ENCODE results near the gene PRKG1. TPM values are rescaled to one million over a fixed set of nuclear protein-coding genes. Genes with fewer than 3 reads are reported as not detected.

PRKG1 gene
- not detected in 2 replicates for total RNA-seq

GRCh38 chr10:51074238-51075028 lies at the start of gene PRKG1:
Gene PRKG1, plus strand, starts transcription at chr10:51074487.
- intact Hi-C loops (cut with micrococcal nuclease): no loop called here

DNA sequence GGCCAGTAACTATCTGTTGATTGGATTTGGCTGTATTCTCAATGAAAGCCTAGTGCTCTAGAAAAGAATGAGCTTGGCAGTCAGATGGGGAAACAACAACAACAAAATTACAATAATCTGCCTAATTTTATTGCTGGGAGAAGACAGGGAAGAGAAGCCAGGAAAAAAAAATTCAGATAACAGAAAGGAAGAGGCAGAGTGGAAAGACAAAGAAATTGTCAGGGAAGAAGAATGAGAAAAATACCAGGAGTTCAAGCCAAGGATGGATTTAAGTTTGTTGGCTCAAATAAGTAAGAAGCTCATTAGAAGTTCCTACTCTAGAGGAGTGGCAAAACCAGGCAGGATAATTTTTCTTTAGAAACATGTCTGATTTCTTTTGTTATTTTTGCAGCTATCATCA lies 45.9 kb upstream of the PRKG1 start:
- intact Hi-C loops (cut with micrococcal nuclease): no loop called here

DNA sequence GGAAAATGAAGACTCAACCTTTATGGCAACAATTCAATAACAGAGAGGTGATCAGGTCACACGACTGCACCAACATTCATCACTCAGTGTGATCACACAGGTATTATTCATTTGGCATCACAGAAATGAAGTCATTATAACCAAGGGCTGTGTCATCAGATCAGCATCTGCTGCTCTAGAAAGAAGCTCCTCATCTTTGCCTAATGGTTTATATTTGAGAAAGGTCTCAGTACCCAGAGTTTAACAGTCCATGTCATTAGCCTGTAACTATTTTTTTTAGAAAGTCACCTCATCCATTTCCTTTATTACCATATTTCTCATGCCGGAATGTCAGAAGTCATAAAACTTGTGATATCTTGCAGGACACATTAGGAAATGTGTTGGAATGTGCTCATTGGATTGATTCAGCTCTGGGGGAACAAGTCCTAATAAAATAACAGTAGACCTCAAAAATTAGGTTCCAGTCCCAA lies 45.1 kb upstream of the PRKG1 start:
- intact Hi-C loops (cut with micrococcal nuclease): no loop called here

DNA sequence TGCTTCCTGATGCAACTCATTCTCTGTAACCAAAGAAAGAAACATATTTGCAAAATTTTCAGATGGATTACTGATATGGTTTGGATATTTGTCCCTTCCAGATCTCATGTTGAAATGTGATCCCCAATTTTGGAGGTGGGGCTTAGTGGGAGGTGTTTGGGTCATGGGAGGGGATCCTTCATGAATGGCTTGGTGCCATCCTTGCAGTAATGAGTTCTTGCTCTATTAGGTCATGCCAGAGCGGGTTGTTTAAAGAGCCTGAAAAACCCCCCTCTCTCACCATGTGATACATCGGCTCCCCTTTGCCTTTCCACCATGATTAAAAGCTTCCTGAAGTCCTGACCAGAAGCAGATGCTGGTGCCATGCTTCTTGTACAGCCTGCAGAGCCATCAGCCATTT lies 43.8 kb upstream of the PRKG1 start:
- intact Hi-C loops (cut with micrococcal nuclease): no loop called here

- intact Hi-C loops (cut with micrococcal nuclease): no loop called here
These were observed 42.3 kb upstream of the PRKG1 start for GRCh38 chr10:51031950-51032349.

GRCh38 chr10:51034769-51035168 lies 39.5 kb upstream of the PRKG1 start:
- intact Hi-C loops (cut with micrococcal nuclease): no loop called here

GRCh38 chr10:51035344-51035743 lies 38.9 kb upstream of the PRKG1 start:
- intact Hi-C loops (cut with micrococcal nuclease): no loop called here

- intact Hi-C loops (cut with micrococcal nuclease): no loop called here
These were observed 28.4 kb upstream of the PRKG1 start for GRCh38 chr10:51045871-51046270.

GRCh38 chr10:51046654-51047053 lies 27.6 kb upstream of the PRKG1 start:
- intact Hi-C loops (cut with micrococcal nuclease): no loop called here

DNA sequence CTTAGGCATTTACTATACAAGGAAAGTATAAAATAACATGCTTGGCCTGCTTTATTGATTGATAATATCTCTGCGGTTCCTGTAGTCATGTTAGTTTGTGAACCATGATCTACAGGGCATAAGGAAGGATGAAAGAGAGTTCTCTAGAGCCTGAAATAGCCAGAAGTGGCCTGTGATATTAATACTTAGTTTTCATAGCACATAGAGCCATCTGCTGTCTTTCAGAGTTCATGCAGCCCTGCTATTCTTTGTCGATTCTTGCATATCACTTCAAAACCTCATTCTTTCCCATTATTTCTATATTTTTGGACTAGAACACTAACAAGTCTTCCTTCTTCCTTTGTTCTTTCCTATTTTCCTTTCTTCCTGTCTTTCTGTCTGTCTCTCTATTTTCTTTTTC lies 26.4 kb upstream of the PRKG1 start:
- intact Hi-C loops (cut with micrococcal nuclease): no loop called here

DNA sequence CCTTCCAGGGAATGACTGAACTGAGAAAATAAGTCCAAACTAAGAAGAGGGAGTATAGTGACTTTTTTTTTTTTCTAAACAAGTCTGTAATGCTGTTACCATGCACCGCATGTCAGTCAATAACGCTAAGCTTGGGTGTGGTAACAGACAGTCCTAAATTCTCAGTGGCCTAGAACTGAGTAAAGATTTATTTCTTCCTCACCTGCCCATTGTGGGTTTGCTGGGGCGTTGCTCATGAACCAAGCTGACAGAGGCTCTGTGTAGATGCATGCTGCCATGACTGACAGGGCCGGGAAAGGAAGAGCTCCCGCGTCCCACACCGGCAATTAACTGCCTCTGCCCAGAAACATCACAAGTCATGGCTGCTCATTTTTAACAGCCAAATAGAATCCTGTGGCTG lies 25.5 kb upstream of the PRKG1 start:
- intact Hi-C loops (cut with micrococcal nuclease): no loop called here

DNA sequence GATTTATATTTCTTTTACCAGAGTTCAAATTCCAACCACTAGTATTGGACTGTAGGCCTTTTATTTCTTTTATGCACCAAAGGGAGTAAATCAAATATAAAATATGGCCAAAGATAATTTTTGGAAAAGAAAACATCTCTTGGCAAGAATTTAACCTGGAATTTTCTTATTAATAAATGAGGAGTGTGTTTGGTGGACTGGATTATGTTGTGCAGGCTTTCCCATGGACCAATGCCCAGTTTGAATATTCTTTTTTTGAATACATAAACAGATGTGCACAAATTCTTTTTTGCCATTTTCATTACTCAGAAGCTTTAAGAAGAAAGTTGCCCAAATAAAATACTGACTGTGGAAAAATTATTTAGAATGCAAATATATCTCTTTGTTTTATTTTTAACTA lies 22.1 kb upstream of the PRKG1 start:
- intact Hi-C loops (cut with micrococcal nuclease): no loop called here

GRCh38 chr10:51057925-51058324 lies 16.4 kb upstream of the PRKG1 start:
- intact Hi-C loops (cut with micrococcal nuclease): no loop called here

- intact Hi-C loops (cut with micrococcal nuclease): loop anchor here (1.0 kb wide), 1 partner anchor 1152 kb away; no protein-coding TSS in a partner anchor
These were observed 11.1 kb upstream of the PRKG1 start for GRCh38 chr10:51063166-51063565.

- intact Hi-C loops (cut with micrococcal nuclease): loop anchor here (1.0 kb wide), 1 partner anchor 1151 kb away; no protein-coding TSS in a partner anchor
These were observed 10.4 kb upstream of the PRKG1 start for GRCh38 chr10:51063659-51064535.

DNA sequence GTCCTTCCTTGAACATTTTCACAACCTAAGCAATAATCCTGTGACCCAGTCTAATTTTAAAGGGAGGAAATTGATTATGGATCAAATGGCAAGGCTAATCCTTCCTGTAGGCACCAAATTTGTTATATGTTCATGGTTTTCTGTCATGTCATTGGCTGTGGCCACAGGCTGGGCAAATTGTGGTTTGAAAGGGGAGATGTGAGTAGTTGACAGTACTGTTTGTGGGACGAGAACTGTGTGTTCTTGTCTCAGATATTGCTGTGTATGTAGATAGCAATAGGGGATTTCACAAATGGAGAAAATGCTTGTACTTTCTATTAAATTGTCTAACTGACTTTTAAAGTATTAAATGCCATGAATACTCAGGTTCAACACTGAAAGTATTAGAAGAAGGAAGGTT lies 8.1 kb upstream of the PRKG1 start:
- intact Hi-C loops (cut with micrococcal nuclease): no loop called here

DNA sequence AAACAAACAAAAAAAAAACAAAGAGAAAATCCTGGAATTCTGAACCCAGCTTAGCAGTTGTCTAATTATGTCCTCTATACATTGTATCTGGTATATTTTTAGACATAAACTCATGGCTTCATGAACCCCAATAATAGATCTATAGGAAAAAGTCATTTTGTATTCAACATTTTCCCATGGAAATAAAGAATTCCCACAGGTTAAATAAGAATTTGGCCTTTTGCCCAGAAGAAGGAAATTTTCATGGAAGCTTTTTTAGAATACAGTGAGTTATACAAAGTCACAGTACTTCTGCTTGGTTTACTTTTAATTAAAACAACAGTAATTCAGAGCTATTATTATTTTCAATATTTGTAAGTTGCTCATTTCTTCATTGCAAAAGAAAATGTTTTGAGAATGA lies 2.1 kb upstream of the PRKG1 start:
- intact Hi-C loops (cut with micrococcal nuclease): no loop called here

GRCh38 chr10:51072921-51073434 lies 1.3 kb upstream of the PRKG1 start:
- intact Hi-C loops (cut with micrococcal nuclease): no loop called here

GRCh38 chr10:51073453-51074237 lies 642 bp upstream of the PRKG1 start:
- intact Hi-C loops (cut with micrococcal nuclease): no loop called here

DNA sequence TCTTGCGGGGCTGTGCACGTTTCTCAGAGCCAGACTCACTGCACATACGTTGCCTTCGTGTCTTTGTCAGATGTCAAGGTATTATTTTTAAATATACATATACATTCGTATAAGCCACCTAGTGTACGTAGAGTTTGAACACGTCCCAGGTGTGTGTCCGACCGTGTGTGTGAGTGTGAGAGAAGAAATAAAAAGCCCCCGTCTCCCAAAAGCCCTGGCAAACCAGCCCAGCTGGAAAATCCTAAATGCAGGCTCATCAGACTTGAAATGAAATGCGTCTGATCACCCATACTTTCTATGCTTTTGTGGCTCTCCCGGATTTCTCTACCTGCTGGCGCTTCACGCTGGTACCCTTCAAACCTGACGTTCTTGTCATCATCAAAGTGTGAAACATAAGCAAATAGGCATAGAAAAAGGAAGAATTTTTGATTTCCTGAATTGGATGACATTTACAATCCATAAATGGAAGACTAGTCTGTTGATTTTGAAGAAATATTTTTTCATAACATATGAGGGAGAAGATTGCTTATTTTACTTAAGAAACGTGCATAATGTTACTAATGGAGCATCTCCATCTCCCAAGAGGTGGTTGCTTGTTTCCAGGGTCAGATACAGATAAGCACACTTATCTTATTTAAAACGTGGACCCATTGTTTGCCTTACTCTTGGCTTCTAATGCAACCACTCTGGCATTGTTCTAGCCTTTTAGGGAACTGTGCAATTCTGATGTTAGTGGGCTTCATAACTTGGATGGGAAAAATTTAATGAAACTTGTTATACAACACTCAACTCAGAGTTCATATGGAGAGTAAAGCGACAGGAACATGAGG lies 971 bp downstream of the PRKG1 start:
- intact Hi-C loops (cut with micrococcal nuclease): no loop called here

All from T-helper 1 cell treated with Interleukin-12 subunit alpha and Interleukin-12 subunit beta and Interleukin-4 antibody, amounts not matched to agents 30 ng/mL and 1 ng/mL, for 36 hours (primary cell).